COLO668 (cell line): ENCODE results near the gene SOX5.

Source experiments
- DNase-seq: peaks from one replicate; lab custom pipeline; 2025; ENCODE audit not compliant: unreplicated experiment; lab: John Stamatoyannopoulos, UW

The SOX5 gene

GRCh38 chr12:23618718-23619117 lies 330.8 kb downstream of the SOX5 start:
- no peak for DNase-seq

GRCh38 chr12:23617749-23618148 lies 331.7 kb downstream of the SOX5 start:
- no peak for DNase-seq

GRCh38 chr12:23614280-23614679 lies 335.2 kb downstream of the SOX5 start:
- DNase-seq, result no peak

- no peak for DNase-seq
Measured at GRCh38 chr12:23611320-23611719, 338.1 kb downstream of the SOX5 start.

- no peak for DNase-seq
Measured at GRCh38 chr12:23600919-23601318, 348.6 kb downstream of the SOX5 start.

- no peak for DNase-seq
Measured at GRCh38 chr12:23596568-23596967, 352.9 kb downstream of the SOX5 start.

GRCh38 chr12:23587833-23588559 lies 361.5 kb downstream of the SOX5 start:
- no peak for DNase-seq

- DNase-seq, result peak; percentile 7
Measured at GRCh38 chr12:23585782-23586163, 363.7 kb downstream of the SOX5 start.

- DNase-seq, result no peak
Measured at GRCh38 chr12:23585156-23585781, 364.2 kb downstream of the SOX5 start.

GRCh38 chr12:23581913-23582312 lies 367.6 kb downstream of the SOX5 start:
- DNase-seq, result no peak

- DNase-seq, result no peak
Measured at GRCh38 chr12:23579257-23579656, 370.2 kb downstream of the SOX5 start.

- no peak for DNase-seq
Measured at GRCh38 chr12:23576372-23576771, 373.1 kb downstream of the SOX5 start.

GRCh38 chr12:23569356-23569755 lies 380.1 kb downstream of the SOX5 start:
- no peak for DNase-seq

GRCh38 chr12:23566133-23566532 lies 383.3 kb downstream of the SOX5 start:
- DNase-seq, result no peak

GRCh38 chr12:23564451-23565152 lies 384.9 kb downstream of the SOX5 start:
- no peak for DNase-seq

- DNase-seq, result no peak
Measured at GRCh38 chr12:23561364-23562345, 387.8 kb downstream of the SOX5 start.

GRCh38 chr12:23560611-23561010 lies 388.9 kb downstream of the SOX5 start:
- DNase-seq, result no peak

- DNase-seq, result no peak
Measured at GRCh38 chr12:23559268-23559753, 390.2 kb downstream of the SOX5 start.

- no peak for DNase-seq
Measured at GRCh38 chr12:23556661-23557060, 392.8 kb downstream of the SOX5 start.

GRCh38 chr12:23555825-23556207 lies 393.7 kb downstream of the SOX5 start:
- no peak for DNase-seq
